Keratinocyte (primary cell): Measurements from ENCODE around the gene GTF3C5. TPM values are rescaled to one million over a fixed set of nuclear protein-coding genes. Genes with fewer than 3 reads are reported as not detected.

Source experiments
- DNase-seq: peaks from one replicate; pipeline ENCODE4 v3.0.0-alpha.2; 2011; ENCODE audit warnings: low read depth, missing footprints, low spot score
- FAIRE-seq: peaks from 2 replicates; lab custom pipeline; 2011; peaks lifted over from hg19 to GRCh38; lab: Jason Lieb, UNC
- H2AFZ ChIP-seq: 2 replicates; pipeline ENCODE4 v1.6.0; 2012; ENCODE audit warnings: low read length, control low read depth, inconsistent platforms; ENCODE audit not compliant: control insufficient read depth
- H3K27ac ChIP-seq: 2 replicates; pipeline ENCODE4 v1.5.1; 2011; ENCODE audit warnings: low read length; ENCODE audit not compliant: control insufficient read depth, insufficient read depth
- H3K27me3 ChIP-seq: 3 replicates; pipeline ENCODE4 v1.6.0; 2011; ENCODE audit warnings: low read length; ENCODE audit not compliant: control insufficient read depth, insufficient read depth; ENCODE audit errors: extremely low read depth
- H3K36me3 ChIP-seq, 2 experiments: 2 replicates in 1 of 2; 3 replicates in 1 of 2; pipeline ENCODE4 v1.5.1; 2011; ENCODE audit warnings: low read length in 2 of 2, mild to moderate bottlenecking in 1 of 2; ENCODE audit not compliant: control insufficient read depth in 2 of 2, insufficient read depth in 2 of 2; ENCODE audit errors: extremely low read depth in 1 of 2
- H3K4me1 ChIP-seq: 3 replicates; pipeline ENCODE4 v1.5.1; 2011; ENCODE audit warnings: low read length; ENCODE audit not compliant: control insufficient read depth, insufficient read depth; ENCODE audit errors: extremely low read depth
- H3K4me2 ChIP-seq: 3 replicates; pipeline ENCODE4 v1.6.0; 2011; ENCODE audit warnings: low read depth, low read length; ENCODE audit not compliant: control insufficient read depth, insufficient read depth; ENCODE audit errors: extremely low read depth
- H3K4me3 ChIP-seq, 3 experiments: fragments of 200-600 bp in 1 of 3; sonication (generic) in 1 of 3; 2 replicates in 2 of 3; 3 replicates in 1 of 3; pipeline ENCODE4 v1.5.1; 2011 to 2016; ENCODE audit warnings: low read length in 3 of 3, mild to moderate bottlenecking in 3 of 3, control low read depth in 2 of 3, inconsistent platforms in 1 of 3, low read depth in 1 of 3, mixed read lengths in 1 of 3, mixed run types in 1 of 3, moderate library complexity in 1 of 3; ENCODE audit not compliant: control insufficient read depth in 2 of 3, insufficient read depth in 2 of 3; ENCODE audit errors: extremely low read depth in 1 of 3
- H3K79me2 ChIP-seq: 2 replicates; pipeline ENCODE4 v1.6.0; 2012; ENCODE audit warnings: low read length; ENCODE audit not compliant: control insufficient read depth, insufficient read depth
- H3K9ac ChIP-seq: 3 replicates; pipeline ENCODE4 v1.6.0; 2011; ENCODE audit warnings: low read length; ENCODE audit not compliant: control insufficient read depth, insufficient read depth; ENCODE audit errors: extremely low read depth
- H3K9me1 ChIP-seq: 3 replicates; pipeline ENCODE4 v1.6.0; 2011; ENCODE audit warnings: low read length; ENCODE audit not compliant: control insufficient read depth, insufficient read depth; ENCODE audit errors: extremely low read depth
- H3K9me3 ChIP-seq: 2 replicates; pipeline ENCODE4 v1.5.1; 2012; ENCODE audit warnings: low read depth, low read length; ENCODE audit not compliant: control insufficient read depth
- H4K20me1 ChIP-seq: 3 replicates; pipeline ENCODE4 v1.6.0; 2011; ENCODE audit warnings: low read length; ENCODE audit not compliant: control insufficient read depth, insufficient read depth; ENCODE audit errors: extremely low read depth
- EZH2 ChIP-seq: IDR thresholded peaks from one replicate; pipeline ENCODE4 v1.6.1; 2012; ENCODE audit warnings: inconsistent platforms, mild to moderate bottlenecking, low read length, moderate library complexity
- dilution Hi-C: fragments of 300-500 bp; cut with MboI; formaldehyde crosslinking; loops from one replicate; pipeline ENCODE4 v1.7.0; 2020; ENCODE audit warnings: low sequenced_read_pairs; ENCODE audit not compliant: extremely low pct_ligation_motif_present
- polyA plus RNA-seq, 5 experiments: library from polyadenylated mRNA; depleted of rRNA in 3 of 5; stranded (reverse) in 3 of 5; stranded (forward) in 1 of 5; unstranded in 1 of 5; fragments of >200 nt; gene quantifications; 1 replicate in 1 of 5; 2 replicates in 3 of 5; 3 replicates in 1 of 5; pipeline versions ENCODE4 v1.2.1 to v1.2.3, GENCODE V29; 2011 to 2012; ENCODE audit warnings: missing spikeins in 2 of 5, low read depth in 1 of 5, low replicate concordance in 1 of 5
- TF ChIP-seq, protein P1 (sequence below), 3 experiments: IDR thresholded peaks in 1 of 3; conservative IDR thresholded peaks in 1 of 3; optimal IDR thresholded peaks in 1 of 3; 2 replicates in 2 of 3; 3 replicates in 1 of 3; pipeline versions ENCODE3 to v1.5.1; 2011; ENCODE audit warnings: low read length in 3 of 3, mild to moderate bottlenecking in 3 of 3, moderate library complexity in 2 of 3, control low read depth in 1 of 3, inconsistent platforms in 1 of 3; ENCODE audit not compliant: insufficient read depth in 2 of 3; ENCODE audit errors: extremely low read depth in 1 of 3

Gene GTF3C5
- polyA plus RNA-seq, 1 donor (not counting 4 experiments of a cell fraction or from before 2014, with no cell fraction given): 37.2 TPM

DNA sequence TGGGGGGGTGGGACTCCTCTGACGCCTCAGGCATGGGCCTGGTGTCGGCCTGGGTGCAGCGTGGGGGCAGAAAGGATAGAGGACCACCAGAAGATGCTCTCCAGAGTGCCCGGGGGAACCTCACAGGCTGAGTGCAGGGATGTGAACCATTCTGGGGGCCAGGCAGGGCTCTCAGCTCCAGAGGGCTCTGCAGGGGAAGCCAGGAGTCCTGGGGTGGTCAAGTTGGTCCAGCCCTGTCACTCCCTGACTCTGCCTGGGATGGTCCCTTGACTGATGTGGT, 45.8 kb upstream of the GTF3C5 start:
- TF ChIP-seq, protein P1, sequence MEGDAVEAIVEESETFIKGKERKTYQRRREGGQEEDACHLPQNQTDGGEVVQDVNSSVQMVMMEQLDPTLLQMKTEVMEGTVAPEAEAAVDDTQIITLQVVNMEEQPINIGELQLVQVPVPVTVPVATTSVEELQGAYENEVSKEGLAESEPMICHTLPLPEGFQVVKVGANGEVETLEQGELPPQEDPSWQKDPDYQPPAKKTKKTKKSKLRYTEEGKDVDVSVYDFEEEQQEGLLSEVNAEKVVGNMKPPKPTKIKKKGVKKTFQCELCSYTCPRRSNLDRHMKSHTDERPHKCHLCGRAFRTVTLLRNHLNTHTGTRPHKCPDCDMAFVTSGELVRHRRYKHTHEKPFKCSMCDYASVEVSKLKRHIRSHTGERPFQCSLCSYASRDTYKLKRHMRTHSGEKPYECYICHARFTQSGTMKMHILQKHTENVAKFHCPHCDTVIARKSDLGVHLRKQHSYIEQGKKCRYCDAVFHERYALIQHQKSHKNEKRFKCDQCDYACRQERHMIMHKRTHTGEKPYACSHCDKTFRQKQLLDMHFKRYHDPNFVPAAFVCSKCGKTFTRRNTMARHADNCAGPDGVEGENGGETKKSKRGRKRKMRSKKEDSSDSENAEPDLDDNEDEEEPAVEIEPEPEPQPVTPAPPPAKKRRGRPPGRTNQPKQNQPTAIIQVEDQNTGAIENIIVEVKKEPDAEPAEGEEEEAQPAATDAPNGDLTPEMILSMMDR (optimal IDR thresholded peaks at IDR 0.05 in 1 of 3, IDR thresholded peaks at IDR 0.05 in 1 of 3, conservative IDR thresholded peaks at IDR 0.05 in 1 of 3; ENCODE audit: extremely low read depth in 1 of 3, insufficient read depth in 2 of 3, low read length in 3 of 3): no peak
- TF ChIP-seq EZH2: no peak
- H3K27me3 ChIP-seq: peaks cover 54% of the 10 kb centered on the region
- FAIRE-seq: no peak

DNA sequence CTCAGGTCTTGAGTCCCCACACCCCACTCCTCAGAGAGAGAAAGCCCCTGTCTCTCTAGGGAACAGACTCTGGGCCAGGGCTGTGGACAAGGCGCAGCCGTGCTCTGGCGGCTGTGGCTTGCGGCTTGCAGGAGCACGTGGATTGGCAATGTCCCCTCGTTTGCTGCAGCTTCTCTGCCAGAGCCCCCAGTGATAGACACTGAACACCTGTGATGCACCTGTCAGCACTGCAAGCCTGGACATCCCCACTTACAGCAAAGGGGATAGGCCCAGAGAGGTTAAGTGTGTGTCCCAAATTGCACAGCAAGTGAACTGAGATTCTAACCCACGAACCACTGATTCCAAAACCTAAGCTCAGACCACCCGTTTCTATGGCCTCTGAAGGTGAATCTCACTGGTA, 45.3 kb upstream of the GTF3C5 start:
- H3K4me1 ChIP-seq: peaks cover 5% of the 10 kb centered on the region
- no peaks in the 10 kb centered on the region for H4K20me1 ChIP-seq
- TF ChIP-seq, protein P1 (optimal IDR thresholded peaks at IDR 0.05 in 1 of 3, IDR thresholded peaks at IDR 0.05 in 1 of 3, conservative IDR thresholded peaks at IDR 0.05 in 1 of 3; ENCODE audit: extremely low read depth in 1 of 3, insufficient read depth in 2 of 3, low read length in 3 of 3): no peak
- no peak for TF ChIP-seq EZH2
- H3K79me2 ChIP-seq: no peaks in the 10 kb centered on the region
- H3K9me3 ChIP-seq: no peaks in the 10 kb centered on the region
- dilution Hi-C loops: no loop called here
- H3K27ac ChIP-seq: no peak overlapping the region
- no peak overlapping the region for H3K4me2 ChIP-seq
- H3K9me1 ChIP-seq: no peaks in the 10 kb centered on the region
- FAIRE-seq: no peak
- H3K27me3 ChIP-seq: peaks cover 52% of the 10 kb centered on the region
- H3K36me3 ChIP-seq: no peaks in the 10 kb centered on the region
- H3K9ac ChIP-seq: no peak overlapping the region
- DNase-seq: no peak
- no peak overlapping the region for H2AFZ ChIP-seq
- H3K4me3 ChIP-seq: no peak overlapping the region

More for the DNA sequence above, 45.8 kb upstream of the GTF3C5 start:
- Histone ChIP-seq H3K4me3 (no peak overlapping the region), H3K4me2 (no peak overlapping the region), H3K9me1 (no peaks in the 10 kb centered on the region), H3K79me2 (no peaks in the 10 kb centered on the region), H3K9ac (no peak overlapping the region), H3K9me3 (no peaks in the 10 kb centered on the region), H2AFZ (no peak overlapping the region), H3K36me3 (no peaks in the 10 kb centered on the region), H3K4me1 (peaks cover 5% of the 10 kb centered on the region), H4K20me1 (no peaks in the 10 kb centered on the region), H3K27ac (no peak overlapping the region)
- dilution Hi-C loops: no loop called here
- no peak for DNase-seq
